NOMO-1 treated with DMSO at 0.1 percent for 48 hours (cell line): ENCODE data around the gene NWD2.

Experiments
- DNase-seq: peaks from one replicate; lab custom pipeline; 2025; ENCODE audit not compliant: unreplicated experiment; lab: John Stamatoyannopoulos, UW

Gene NWD2

DNA sequence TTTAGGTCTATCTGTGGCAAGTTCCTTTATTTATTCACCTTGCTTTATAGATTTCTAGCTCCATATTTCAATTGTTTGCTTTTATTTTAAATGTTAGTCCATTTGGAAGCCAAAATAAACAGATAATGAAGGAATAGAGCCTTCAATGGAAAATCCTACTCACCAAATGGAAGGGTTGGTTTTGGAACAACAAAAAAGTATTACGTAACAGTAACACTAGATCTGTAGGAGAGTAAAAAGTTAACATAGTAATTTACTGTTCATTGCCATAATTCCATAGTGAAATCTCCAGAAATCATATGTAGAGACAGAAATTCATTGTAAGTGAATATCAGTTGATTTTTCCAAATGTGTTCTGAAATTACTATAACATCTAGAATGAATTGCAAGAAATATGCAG lies 34.6 kb downstream of the NWD2 start:
- no peak for DNase-seq

DNA sequence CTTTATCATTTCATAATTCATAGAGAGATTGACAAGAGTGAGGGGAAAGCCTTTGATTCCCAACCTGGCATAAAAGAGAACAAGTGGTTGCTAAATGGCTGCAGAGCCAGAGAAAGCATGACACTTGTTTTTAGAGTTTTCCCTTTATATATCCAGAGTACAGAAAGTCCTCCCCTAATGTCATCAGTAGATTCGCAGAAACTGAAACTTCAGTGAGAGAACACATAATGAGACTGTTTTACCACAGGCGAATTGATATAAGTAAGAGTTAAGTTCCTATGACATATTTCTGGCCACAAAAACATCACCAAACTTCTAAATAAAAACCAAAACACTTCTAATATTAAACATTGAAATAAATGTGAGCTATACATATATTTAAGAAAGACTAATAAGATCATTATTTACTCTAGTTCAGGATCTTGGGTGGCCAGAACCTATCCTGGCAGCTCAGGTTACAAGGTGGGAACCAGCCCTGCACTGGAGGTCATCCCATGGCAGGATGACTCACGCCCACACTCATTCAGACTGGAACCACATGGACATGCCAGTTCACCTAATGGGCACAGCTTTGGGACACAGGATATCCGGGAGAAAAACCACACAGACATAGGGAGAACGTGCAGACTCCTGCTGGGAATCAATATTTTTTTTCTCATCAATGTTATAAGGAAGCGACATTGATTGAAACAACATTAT lies 35.5 kb downstream of the NWD2 start:
- DNase-seq, result no peak

DNA sequence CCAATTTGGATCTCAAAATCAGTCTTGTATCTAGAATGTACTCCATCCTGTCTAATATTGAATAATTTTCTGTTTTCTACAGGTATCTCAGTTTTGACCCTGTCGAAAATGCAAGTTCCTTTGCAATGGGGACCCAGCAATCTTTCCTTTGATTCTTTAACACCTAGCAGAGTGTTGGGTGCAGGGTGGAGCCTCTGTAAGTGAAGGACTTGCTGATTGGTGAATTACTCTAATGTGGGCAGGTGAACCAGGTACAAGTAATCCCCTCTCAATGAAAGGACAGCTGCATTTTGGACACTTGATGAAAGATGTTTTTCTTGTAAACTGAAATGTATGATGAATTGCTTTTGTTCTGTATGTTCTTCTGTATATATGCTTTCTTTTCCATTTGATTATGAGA lies 54.9 kb downstream of the NWD2 start:
- DNase-seq, result no peak

DNA sequence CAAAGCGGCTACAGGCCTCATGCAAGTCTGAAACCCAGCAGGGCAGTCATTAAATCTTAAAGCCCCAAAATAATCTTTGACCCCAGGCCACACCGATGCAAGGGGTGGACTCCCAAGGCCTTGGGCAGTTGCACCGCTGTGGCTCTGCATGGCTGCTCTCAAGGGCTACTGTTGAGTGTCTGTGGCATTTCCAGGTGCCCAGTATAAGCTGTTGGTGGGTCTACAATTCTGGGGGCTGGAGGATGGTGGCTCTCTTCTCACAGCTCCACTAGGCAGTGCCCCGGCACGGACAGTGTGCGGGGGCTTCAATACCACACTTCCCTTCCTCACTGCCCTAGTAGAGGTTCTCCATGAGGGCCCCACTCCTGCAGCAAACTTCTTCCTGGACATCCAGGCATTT lies 60.1 kb downstream of the NWD2 start:
- no peak for DNase-seq

DNA sequence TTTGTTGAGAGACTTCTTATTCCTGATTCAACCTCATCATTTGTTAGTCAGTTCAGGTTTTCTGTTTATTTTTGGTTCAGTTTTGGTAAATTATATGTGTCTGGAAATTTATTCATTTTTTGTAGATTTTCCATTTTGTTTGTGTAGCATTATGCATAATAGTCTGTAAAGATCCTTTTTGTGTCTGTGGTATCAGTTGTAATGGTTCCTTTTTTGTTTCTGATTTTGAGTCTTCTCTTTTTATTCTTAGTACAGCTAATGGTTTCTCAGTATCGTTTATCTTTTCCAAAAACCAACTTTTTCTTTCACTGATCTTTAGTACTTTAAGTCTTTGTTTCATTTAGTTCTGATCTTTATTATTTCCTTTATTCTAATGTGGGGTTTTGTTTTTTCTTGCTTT lies 61.4 kb downstream of the NWD2 start:
- DNase-seq, result no peak

DNA sequence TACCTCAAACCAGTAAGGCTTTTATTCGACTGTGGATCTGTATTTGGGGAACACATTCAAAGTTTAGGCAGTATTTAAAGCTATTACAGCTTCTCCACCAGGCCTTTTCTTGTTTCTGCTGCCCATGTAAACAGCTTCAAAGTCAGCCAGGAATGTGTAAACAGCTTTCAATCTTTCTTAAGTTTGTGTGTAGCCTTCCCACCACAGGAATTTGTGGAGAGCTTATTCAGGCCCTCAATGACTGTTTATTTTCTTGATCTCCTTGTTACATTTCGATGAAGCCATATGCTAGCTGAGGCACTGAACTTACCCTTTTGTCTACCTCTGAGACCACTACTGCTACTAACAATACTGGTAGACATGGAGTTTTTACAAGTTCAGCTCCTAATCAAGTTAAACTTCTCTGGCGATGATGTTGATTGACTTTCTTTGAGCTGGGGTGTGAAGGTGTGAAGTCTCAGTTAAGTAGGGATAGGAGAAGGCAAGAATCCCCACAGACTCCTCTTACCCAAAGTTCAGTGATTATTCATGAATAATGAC lies 72.6 kb downstream of the NWD2 start:
- DNase-seq, result no peak

DNA sequence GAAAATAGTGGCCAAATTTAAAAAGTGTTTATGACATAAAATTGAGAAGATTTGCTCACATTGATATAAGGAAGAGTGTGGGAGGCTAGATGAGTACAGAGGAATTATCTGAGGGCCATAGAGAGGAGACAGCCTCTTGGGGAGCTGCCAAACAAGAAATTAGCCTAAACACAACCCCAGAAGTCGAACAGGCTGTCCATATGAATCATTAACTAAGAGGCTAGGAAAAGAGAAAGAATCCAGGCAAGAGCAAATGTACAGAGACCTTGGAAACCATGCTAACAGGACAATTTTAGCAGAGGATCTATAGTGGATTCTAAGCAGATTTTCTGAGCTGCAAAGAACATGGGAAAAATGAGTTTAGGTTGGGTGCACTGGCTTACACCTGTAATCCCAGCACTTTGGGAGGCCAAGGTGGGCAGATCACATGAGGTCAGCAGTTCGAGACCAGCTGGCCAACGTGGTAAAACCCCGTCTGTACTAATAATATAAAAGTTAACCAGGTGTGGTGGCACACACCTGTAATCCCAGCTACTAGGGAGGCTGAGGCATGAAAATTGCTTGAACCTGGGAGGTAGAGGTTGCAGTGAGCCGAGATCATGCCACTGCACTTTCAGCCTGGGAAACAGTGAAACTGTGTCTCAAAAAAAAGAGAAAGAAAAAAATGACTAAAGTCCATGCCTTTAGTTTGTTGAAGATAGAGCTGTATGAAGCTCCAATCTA lies 76.1 kb downstream of the NWD2 start:
- no peak for DNase-seq

DNA sequence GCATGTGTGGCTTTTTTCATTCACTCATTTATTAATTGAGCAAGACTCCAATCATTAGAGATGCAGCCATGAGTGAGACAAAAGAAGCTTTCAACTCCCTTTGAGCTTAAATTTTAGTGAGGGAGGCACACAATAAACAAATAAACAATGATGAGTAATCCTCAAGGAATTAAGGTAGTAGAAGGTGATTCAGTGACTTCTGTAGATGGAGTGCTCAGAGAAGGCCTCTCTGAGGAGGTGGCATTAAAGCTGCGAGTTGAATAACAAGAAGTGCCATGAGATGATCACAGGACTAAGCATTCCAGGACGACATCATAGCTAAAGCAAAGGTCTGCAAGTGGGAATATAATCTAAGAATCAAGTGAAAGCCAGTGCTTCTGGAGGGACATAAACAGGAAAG lies 77.6 kb downstream of the NWD2 start:
- DNase-seq, result no peak

DNA sequence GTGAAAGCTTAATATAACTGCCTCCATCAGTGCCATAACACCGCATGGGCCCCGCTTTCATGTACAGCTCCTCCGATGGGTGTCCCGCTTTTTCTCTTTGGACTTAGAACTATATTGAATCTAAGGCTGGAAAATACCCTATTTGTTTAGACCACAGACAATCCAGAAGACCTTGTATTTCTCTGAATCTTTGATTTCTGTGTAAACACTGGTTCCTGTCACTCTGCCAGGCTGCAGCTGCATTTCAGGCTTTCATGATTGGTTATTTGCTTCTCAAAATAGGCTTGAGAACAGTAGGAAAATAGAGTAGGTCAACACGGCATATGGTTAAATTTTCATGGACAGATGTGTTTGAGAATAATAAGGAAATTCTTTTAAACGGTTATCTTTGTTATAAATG lies 80.0 kb downstream of the NWD2 start:
- DNase-seq, result no peak

DNA sequence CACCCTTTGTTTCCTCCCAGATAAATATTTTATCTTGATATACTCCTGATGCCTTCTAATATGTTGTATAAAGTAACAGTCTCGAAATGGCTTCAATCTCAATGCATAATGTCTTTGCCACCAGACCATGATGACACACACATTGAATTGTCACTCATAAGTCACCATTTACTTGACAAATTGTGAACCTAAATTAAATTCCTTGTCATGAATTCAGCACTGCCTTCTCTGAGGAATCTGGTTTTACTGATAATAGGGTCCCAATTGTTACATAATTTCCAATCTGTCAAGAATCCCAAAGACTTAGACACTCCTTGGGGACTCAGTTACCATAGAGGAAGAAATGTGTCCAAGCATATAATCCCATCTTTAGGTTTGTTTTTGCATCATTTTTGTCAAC lies 82.3 kb downstream of the NWD2 start:
- no peak for DNase-seq

DNA sequence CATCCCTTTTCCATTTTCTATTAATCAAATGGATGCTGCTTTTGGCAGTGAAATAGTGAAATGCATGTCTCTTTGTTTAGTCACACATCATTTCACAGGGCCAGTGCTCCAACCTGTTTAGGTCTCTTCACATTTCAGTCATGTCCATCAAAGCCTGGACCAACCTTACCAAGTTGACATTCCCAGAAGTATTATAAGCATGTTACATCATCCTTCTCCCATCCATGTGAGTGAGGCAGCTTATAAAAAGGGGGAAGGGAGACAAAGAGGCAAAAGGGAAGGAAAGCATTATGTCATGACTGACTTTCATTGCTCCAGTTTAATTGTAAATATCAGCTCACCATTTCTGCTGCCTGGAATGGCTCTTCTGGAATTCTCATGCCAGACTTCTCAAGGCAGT lies 94.4 kb downstream of the NWD2 start:
- no peak for DNase-seq

DNA sequence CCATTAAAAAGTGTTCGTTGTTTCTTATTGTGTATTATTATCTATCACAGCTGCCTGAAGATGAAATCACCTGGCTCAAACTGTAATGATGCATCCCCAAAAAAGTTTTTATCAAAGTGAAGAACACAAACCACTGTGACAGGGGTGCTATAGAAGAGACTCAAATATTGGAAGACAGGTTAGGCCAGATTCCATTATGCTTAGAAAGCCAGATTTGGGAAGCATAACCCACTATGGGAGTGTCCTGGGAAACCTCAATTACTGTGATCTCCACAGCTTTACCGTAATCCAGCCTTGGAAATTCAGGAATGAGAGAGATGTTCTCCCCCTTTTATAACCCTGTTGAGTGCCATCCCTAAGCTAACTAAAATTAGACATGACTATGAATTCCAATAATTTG lies 114.2 kb downstream of the NWD2 start:
- no peak for DNase-seq

DNA sequence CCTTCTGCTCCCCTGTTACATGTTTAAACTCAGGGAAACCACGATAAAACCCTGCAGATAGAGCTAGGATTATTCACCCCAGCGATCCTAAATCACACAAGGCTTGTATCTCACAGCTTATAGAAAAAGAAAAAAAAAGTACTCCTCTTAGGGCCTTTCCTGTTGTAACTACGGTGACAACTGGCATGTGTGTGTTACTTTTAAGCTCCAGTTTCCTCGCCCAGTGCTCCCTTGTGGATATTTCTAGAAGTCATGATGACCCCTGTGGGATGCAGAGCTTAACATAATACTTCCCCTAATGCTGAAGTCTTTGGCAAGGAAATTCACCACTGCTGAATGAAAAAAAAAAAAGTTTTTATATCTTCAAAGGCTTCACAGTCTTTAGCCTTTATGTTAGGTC lies 114.7 kb downstream of the NWD2 start:
- no peak for DNase-seq

DNA sequence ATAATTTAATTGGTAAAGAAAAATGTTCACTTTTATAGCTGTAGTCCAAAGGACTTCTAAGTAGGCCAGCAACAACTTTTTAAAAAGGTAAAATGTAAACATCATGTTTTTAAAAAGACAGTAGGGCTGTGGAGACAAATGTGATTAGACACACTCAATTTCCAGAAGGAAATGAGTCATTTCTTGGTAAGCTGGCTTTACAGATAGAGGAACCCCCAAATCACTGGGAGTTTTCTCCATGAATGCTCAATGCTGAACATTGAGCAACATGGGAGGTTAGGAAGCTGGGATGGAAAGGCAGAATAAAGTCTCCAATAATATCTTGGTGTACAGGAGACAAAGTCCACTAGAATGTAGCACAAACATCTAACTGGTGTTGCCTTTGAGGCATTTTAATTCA lies 121.3 kb downstream of the NWD2 start:
- DNase-seq, result peak; percentile 7

DNA sequence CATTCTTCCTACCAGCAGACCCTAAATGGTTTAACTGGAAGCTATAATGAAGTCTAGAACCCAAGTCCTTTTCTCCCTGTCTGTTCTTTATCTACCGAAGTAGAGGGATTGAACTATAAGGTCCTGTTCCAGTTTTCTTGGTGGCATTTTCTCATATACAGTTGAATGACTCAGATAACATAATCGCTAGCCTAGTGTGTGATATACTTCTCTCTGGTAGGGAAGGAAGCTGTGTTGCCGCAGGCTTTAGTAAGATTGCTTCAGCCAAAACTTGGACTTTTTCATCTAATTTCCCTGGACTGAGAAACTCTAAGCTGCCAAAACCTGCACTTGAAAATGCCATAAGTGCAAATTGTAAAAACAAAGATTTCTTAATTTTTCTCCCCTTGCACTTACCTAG lies 123.4 kb downstream of the NWD2 start:
- peak; percentile 53 for DNase-seq

DNA sequence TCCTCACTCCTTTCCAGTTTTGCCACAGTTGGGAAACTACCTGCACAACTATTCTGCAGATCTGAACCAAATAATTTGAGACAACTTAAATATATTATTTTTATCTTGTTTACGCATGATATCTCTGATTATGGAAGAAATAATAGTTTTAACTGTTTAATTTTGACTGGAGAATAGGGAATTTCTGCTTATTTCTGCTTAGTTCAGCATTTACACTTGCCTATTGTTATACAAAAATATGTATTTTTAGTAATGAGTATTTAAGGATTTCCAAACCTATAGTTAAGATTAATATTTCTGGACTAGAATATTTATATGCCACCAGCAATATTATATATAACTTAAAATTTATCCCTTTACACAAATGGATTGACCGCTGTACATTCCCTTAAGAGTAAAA lies 125.5 kb downstream of the NWD2 start:
- DNase-seq, result no peak

DNA sequence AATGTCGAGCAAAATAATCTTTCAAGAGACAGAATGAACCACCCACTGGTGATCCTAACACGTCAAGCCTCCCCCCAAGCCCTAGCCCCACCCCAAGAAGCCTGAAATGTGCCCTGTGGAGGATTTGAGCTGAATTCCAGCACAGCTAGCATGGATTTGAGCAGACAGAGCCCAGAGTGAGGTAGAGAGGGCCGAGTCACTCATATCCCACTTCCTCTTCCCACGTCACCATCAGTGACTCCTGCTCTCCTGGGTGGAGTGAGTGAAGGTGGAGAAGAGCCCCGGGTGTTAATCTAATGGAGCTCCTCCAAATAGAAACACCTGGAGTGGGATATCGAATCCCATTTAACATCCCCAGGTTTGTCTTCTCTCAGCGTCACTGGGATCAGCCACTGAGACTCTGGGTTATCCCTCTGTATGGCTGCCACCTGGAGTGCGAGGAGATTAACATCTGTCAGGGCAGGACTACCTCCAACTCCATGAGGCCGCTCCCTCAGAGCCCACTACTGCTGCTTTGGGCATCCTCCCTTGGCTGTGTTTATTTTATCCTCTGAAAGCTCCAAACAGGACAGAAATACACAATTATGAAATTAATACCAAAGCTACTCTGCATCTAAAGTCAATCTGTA lies 136.6 kb downstream of the NWD2 start:
- DNase-seq, result no peak

DNA sequence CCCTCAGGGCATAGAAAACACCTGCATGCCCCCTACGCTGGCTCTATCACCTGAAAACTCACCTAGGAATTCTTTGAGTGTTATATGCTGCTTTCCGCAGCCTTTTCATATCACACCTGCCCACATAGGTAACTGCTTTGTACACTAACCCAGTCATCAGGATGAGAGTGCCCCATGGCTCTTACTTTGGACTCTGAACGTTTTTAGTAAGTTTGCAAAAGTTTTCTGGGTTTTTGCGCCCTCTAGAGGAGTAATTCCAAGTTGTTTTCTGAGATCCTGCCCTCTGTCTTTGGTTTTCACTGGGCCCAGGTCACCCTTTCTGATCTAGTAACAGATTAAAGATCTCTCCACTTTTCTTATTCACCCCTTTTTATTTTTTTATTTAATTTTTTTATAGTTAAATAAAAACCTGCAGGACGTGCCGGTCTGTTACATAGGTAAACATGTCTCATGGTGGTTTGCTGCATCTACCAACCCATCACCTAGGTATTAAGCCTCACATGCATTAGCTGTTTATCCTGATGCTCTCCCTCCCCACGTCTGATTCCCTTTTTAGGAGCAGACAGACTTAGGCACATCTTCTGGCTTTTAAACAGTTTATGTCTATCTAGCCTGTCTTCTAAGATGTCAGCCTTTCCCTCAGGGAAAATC lies 139.2 kb downstream of the NWD2 start:
- peak; percentile 20 for DNase-seq

DNA sequence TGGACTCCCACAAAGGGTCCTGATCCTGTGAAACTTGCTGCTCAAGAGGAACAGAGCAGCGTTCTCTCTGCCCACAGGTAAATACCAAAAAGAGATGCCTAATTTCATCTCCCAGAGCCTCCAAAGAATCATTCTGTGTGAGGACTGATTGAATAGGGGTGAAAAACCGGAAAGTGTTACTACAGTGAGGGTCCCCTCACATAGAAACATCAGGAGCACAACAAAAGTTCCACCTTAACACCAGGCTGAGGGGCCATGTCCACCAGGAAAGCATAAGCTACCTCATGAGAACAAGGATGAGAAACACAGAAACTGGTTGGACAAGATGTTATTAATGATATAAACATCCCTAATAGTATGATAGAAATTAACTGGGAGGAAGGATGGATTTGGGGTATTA lies 140.9 kb downstream of the NWD2 start:
- DNase-seq, result no peak

DNA sequence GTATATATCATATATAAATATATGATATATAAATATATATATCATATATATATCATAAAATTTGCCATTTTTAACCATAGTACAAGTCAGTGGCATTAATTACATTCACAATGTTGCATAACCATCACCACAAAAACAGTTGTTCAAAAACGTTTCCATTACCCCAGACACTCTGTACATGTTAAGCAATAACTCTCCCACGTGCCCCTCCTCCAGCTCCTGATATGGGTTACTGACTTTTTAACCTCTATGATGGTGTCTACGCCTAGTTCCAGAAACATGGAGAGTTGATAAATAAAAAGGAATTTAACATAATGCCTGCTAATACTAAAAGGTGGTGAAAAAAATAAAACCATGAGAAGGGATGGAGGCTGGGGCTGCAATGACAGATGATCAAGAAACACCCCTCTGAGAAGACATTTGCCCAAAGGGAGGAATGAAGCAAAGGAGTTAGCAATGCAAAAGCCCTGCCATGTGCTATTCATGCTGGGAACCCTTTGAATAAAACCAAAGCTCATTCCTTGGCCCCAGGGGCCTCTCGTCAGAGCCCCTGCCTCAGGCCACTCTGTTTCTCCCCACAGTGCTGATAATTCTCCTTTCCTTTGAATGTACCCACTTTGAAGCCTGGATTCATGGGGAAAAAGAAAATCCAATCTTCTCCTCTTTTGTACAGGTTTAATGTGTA lies 144.3 kb downstream of the NWD2 start:
- peak; percentile 86 for DNase-seq

DNA sequence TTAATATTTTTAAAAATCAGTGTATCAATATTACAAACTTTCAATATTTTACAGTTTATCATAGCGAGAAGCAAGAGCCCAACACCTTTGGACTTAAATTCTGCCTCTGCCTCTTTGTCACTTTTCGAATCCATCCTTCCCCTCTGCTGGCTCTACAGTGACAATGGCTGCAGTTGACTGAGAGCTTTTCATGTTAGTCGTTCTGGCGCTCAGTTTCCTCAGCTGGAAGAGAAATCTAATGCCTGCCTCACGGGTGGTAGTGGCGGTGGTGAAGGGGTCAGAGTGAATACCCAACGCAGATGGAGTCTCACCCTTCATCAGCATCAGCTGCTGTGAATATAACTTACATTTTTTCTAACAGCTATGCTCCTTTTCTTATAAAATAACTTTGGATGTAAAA lies 144.8 kb downstream of the NWD2 start:
- DNase-seq, result no peak
